NCI-H748 treated with DMSO at 0.1 percent for 48 hours (cell line): ENCODE data around the gene GSTT2.

Experiments
- DNase-seq: peaks from one replicate; lab custom pipeline; 2025; lab: John Stamatoyannopoulos, UW

Gene GSTT2

DNA sequence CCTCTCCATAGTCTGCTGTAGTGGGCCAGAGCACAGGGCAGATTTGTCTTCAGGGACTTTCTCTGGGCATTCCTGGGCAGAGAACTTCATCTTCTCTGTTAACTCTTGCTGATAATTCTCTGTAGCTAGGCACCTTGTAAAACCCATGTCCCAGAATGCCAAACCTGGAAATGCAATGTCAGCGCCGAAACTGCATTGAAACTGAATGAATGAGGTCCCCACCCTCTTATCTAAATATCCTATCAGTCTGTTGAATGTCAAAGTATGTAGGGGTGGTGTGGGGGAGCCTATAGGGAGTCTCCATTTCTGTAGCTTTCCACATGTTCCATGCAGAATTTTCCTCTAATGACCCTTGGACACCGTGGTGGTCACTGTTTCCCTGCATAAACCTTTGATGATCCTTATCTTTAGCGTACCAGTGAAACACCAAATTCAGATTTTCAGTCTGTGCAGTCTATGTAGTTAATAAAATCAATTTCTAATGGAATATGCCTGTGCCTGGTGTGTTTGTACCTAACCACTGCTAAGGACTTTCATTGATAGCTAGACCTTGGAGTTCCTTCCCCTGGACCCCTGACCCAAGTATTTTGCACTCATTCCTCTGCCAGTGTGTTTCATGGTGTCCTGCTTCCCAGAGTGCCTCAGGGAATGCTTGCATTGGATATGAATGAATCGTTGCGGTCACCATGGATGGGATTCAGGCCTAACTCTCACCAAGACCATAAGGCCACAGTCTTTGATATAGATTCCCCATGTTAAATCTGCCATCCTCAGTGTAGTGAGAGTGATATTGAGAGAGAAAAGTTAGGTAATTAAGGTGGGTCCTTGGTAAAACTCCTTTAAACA lies 28.7 kb downstream of the GSTT2 start:
- no peak for DNase-seq

- no peak for DNase-seq
Measured at GRCh38 chr22:24009227-24010017, 29.5 kb downstream of the GSTT2 start.

- DNase-seq: no peak
Measured at GRCh38 chr22:24010018-24010391, 30.1 kb downstream of the GSTT2 start.

DNA sequence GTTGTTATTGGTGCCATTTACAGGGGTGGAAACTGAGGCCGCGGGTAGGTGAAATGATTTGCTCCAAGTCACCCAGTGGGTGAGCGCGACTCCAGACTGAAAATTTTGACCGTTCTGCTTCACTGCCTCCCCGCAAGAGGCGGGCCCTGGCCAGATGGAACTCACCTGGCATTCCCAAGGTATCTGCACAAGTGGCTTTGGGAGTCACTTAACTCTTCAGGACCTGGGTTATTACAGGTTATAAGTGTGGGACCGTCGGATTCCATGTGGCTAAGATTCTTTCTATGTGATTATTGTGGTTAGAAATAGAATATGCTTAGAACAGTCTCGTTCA lies 31.8 kb downstream of the GSTT2 start:
- peak; percentile 22 for DNase-seq

GRCh38 chr22:24016156-24016555 lies 36.2 kb downstream of the GSTT2 start:
- DNase-seq: no peak

GRCh38 chr22:24021304-24021703 lies 41.4 kb downstream of the GSTT2 start:
- DNase-seq: no peak

- DNase-seq: no peak
Measured at GRCh38 chr22:24023204-24023789, 43.4 kb downstream of the GSTT2 start.

DNA sequence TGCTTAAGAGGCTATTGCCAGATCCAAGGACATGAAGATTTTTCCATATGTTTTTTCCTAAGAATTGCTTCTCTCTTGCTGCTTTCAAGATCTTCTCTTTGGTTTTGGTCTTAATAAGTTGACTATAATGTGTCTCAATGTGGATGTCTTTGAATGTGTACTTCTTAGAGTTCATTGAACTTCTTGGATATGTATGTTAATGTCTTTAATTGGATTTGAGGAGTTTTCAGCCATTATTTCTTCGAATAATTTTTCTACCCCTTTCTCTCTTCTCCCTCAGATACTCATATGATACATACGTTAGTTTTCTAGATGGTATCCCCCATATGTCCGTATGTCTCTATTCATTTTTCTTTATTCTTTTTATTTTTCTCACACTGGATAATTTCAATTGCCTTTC lies 44.4 kb downstream of the GSTT2 start:
- DNase-seq: no peak

DNA sequence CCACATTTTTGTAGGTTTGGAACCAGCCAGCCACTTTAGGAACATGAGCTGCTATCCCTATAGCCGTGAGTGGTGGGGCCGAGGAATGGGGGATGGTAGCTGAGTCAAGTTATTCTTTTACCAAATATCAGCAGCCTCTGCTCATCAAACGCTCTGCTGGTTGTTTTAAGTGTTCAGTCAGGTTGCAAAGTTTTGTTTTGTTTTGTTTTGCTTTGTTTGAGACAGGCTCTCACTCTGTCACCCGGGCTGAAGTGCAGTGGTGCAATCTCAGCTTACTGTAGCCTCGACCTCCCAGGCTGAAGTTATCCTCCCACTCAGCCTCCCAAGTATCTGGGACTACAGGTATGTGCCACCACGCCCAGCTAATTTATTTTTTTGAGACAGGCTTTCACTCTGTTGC lies 45.5 kb downstream of the GSTT2 start:
- no peak for DNase-seq

- no peak for DNase-seq
Measured at GRCh38 chr22:24026056-24026455, 46.1 kb downstream of the GSTT2 start.

DNA sequence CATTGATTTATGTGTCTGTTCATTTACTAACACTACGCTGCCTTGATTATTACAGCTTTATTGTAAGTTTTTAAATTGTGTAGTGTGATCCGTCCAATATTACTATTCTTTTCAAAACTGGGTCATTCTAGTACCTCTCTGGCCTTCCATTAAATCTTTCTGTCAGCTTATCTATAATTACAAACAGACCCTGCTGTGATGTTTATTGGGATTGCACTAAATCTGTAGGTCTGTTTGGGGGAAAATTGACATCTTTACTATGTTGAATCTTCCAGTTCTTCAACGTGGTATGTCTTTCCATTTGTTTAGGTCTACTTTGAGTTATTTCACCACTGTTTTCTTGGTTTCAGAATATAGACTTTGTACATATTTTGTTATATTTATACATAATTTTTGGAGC lies 46.8 kb downstream of the GSTT2 start:
- DNase-seq: no peak

DNA sequence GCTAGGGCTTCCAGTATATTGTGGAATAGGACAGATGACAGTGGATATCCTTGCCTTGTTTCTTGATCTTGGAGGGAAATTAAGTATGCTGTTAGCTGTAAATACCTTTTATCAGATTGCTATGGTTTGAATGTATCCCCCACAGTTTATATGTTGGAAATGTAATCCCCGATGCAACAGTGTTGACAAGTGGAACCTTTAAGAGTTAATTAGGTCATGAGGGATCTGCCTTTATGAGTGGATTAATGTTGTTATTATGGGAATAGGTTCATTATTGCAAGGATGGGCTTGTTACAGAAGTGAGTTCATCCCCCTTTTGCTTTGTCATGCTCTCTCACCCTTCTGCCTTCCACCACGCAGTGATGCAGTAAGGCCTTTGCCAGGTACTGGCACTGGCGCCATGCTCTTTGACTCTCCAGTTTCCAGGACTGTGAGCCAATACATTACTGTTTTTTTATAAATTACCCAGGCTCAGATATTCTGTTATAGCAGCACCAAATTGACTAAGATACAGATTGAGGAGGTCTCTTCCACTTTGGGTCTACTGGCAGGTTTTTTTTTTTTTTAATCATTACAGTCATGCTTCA lies 47.5 kb downstream of the GSTT2 start:
- DNase-seq: no peak

GRCh38 chr22:24027991-24028390 lies 48.1 kb downstream of the GSTT2 start:
- no peak for DNase-seq

- no peak for DNase-seq
Measured at GRCh38 chr22:24028533-24028932, 48.6 kb downstream of the GSTT2 start.

GRCh38 chr22:24029304-24029703 lies 49.4 kb downstream of the GSTT2 start:
- DNase-seq: no peak

- DNase-seq: no peak
Measured at GRCh38 chr22:24030186-24030702, 50.3 kb downstream of the GSTT2 start.
